Brain microvascular endothelial cell (primary cell): ENCODE results near the gene OR6S1.
A peak's percentile ranks its signal among the peaks of the same experiment; 100 is the strongest.

Experiments used
- DNase-seq: peaks from one replicate; pipeline ENCODE4 v3.0.0-alpha.2; 2020
- H3K27ac ChIP-seq: fragments of 250-450 bp; sonication (Bioruptor Pico); 2 replicates; pipeline ENCODE4 v1.5.1; 2020; ENCODE audit warnings: mild to moderate bottlenecking, moderate library complexity
- H3K27me3 ChIP-seq: fragments of 250-450 bp; sonication (Bioruptor Pico); replicated peaks from 2 replicates; pipeline ENCODE4 v1.5.1; 2020; ENCODE audit warnings: mild to moderate bottlenecking
- H3K36me3 ChIP-seq: fragments of 250-450 bp; sonication (Bioruptor Pico); replicated peaks from 2 replicates; pipeline ENCODE4 v1.5.1; 2020; ENCODE audit warnings: mild to moderate bottlenecking
- H3K4me3 ChIP-seq: 2 replicates; pipeline ENCODE4 v1.5.1; 2011; ENCODE audit warnings: low read depth, mild to moderate bottlenecking, control low read depth, low read length, moderate library complexity
- CTCF ChIP-seq: IDR thresholded peaks from 2 replicates; pipeline ENCODE4 v1.5.1; 2011; ENCODE audit warnings: low read depth, mild to moderate bottlenecking, moderate library complexity, low read length, control low read depth, inconsistent platforms; ENCODE audit errors: missing control alignments
- in situ Hi-C: cut with HindIII; loops from 2 replicates; pipeline ENCODE4 v1.10.0; 2017; ENCODE audit warnings: low sequenced_read_pairs, low pct_ligation_motif_present

The OR6S1 gene

DNA sequence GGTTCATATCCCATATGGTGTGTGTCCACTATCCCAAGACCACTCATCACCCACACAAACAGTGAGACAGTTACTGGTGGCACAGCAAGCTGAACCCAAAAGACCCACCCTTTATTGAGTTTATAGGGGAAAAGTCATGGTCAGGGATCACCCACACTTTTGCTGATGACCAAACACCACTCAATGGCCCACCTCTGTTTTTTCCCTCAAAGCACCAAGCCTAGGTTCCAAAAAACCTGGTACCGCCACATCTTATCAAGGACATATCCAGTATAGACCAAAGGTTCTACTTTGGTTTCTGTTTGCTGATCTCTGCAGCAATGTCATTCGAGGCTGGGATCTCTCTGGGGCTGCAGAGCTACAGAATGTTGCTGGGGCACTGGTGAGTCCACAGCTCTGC lies 19.7 kb upstream of the OR6S1 start:
- in situ Hi-C loops, result no loop called here
- Histone ChIP-seq H3K36me3 (no peaks in the 10 kb centered on the region), H3K27ac (no peak overlapping the region), H3K27me3 (peaks cover 5% of the 10 kb centered on the region), H3K4me3 (no peak overlapping the region)
- DNase-seq, result no peak
- no peak for TF ChIP-seq CTCF

GRCh38 chr14:20659813-20660395 lies 18.4 kb upstream of the OR6S1 start:
- Histone ChIP-seq H3K36me3 (no peaks in the 10 kb centered on the region), H3K27me3 (peaks cover 11% of the 10 kb centered on the region), H3K4me3 (no peak overlapping the region), H3K27ac (no peak overlapping the region)
- no peak for DNase-seq
- no peak for TF ChIP-seq CTCF
- in situ Hi-C loops, result no loop called here

DNA sequence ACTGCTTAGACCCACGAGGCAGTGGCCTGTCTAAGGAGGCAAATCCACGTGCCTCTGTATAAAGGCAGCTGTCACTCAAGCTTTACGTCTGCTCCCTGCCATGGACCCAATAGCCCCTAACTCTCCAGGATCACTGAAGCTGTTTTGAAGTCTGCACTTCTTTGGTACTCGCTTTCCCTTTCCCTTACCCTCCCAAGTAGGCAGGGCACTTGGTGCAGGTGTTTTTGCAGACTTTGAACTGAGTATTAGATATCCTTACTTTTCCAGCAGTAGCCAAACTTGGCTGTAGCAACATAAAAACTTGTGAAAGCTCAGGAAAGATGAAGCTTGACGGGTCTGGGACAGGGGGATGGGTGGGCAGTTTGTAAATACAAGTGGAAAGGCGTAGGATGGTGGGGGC lies 17.8 kb upstream of the OR6S1 start:
- Histone ChIP-seq H3K36me3 (no peaks in the 10 kb centered on the region), H3K4me3 (no peak overlapping the region), H3K27ac (no peak overlapping the region), H3K27me3 (peaks cover 11% of the 10 kb centered on the region)
- TF ChIP-seq CTCF, result no peak
- DNase-seq, result no peak
- in situ Hi-C loops, result no loop called here

GRCh38 chr14:20658246-20658645 lies 16.8 kb upstream of the OR6S1 start:
- H3K4me3 ChIP-seq, result no peak overlapping the region
- H3K36me3 ChIP-seq, result no peaks in the 10 kb centered on the region
- no peak for DNase-seq
- in situ Hi-C loops, result no loop called here
- H3K27ac ChIP-seq, result no peak overlapping the region
- H3K27me3 ChIP-seq, result peaks cover 11% of the 10 kb centered on the region
- TF ChIP-seq CTCF, result no peak

DNA sequence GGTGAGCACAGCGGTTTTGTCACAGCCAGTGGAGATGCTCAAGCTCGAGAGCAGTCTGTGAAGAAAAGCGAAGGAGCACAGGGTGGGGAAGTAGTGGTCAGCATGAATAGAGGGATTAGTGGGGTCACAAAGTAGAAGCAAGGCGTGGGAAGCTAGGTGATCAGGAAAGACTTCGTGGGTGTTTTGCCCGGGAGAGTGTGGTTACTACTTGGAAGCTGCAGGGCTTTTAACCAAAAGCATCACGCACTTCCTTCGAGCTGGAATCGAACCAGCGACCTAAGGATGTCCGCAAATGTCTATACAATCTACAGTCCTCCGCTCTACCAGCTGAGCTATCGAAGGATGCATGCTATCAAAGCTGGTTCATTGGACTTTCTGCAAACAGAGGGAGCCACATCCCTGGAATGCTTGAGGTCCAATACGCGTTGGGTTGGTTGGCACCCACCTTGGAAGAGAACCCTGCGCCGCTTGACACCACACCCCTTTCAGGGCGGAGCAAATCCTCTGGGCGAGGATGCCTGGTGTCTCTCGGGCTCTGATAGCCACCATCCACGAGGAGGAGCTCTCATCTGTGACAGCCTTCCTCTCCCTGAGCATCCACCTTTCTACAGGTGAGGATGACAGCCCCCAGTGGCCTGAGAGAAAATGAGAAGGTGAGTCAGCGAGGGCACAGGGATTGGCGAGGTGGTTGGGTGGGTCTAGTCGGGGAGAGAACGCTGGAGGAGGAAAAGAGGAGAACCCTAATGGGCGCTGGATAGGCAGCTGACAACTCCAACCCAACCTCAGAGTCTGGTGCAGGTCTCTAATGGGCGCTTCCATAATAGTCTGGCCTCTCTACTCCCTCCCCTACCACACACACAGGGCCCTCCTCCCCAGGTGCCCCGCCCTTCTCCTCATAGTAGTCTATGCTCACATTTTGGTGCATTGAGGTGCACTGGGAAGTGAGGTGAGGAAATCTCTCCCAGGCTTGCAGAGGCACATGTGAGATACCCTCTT lies 16.0 kb upstream of the OR6S1 start:
- no peak overlapping the region for H3K27ac ChIP-seq
- peak; percentile 49 for DNase-seq
- H3K27me3 ChIP-seq, result peaks cover 11% of the 10 kb centered on the region
- H3K36me3 ChIP-seq, result no peaks in the 10 kb centered on the region
- in situ Hi-C loops, result no loop called here
- no peak overlapping the region for H3K4me3 ChIP-seq
- TF ChIP-seq CTCF, result peak; percentile 37
